Heart right ventricle (tissue), 16 donors: ENCODE data around the gene CDC16. TPM values are rescaled to one million over a fixed set of nuclear protein-coding genes. Genes with fewer than 3 reads are reported as not detected.

ENCODE experiments used
- ATAC-seq, 8 donors: fragments of 200-7000 bp; cut with Tn5 transposase; one replicate each; pipeline ENCODE4 v1.9.1; 2020; ENCODE audit warnings: mild to moderate bottlenecking in 8 of 8, moderate library complexity in 8 of 8, moderate number of reproducible peaks in 1 of 8
- DNase-seq, 2 donors: peaks; one replicate each; pipeline ENCODE4 v3.0.0-alpha.2; 2020
- H3K27ac ChIP-seq, 10 donors: fragments of 200-600 bp; sonication (generic) in 2 of 10; one replicate each; pipeline versions ENCODE4 v1.5.0 to v1.8.0; 2020 to 2022; ENCODE audit warnings: mild to moderate bottlenecking in 3 of 10
- H3K27me3 ChIP-seq, 7 donors: fragments of 200-600 bp; one replicate each; pipeline ENCODE4 v1.8.0; 2021 to 2022; ENCODE audit warnings: mild to moderate bottlenecking in 2 of 7
- H3K36me3 ChIP-seq, 9 donors: fragments of 200-600 bp; sonication (generic) in 1 of 9; one replicate each; pipeline versions ENCODE4 v1.5.0 to v1.8.0; 2020 to 2022; ENCODE audit warnings: mild to moderate bottlenecking in 2 of 9
- H3K4me1 ChIP-seq, 9 donors: fragments of 200-600 bp; sonication (generic) in 1 of 9; one replicate each; pipeline versions ENCODE4 v1.5.0 to v1.8.0; 2020 to 2022; ENCODE audit warnings: mild to moderate bottlenecking in 4 of 9
- H3K4me3 ChIP-seq, 10 donors: fragments of 200-600 bp; sonication (generic) in 2 of 10; one replicate each; pipeline versions ENCODE4 v1.5.0 to v1.8.0; 2020 to 2022; ENCODE audit warnings: mild to moderate bottlenecking in 7 of 10, moderate library complexity in 2 of 10
- H3K9me3 ChIP-seq, 11 donors: fragments of 200-600 bp in 10 of 11; sonication (generic) in 2 of 11; one replicate each; pipeline versions ENCODE4 v1.5.0 to v1.8.0; 2013 to 2022; ENCODE audit warnings: mild to moderate bottlenecking in 2 of 11, control low read depth in 1 of 11, moderate library complexity in 1 of 11
- WGBS, 2 donors: extraction: QIAGEN DNeasy Blood & Tissue Kit; methylation state at CpG; one replicate each; pipeline ENCODE4 v1.1.7; 2013; ENCODE audit warnings: inconsistent platforms in 1 of 2; 5-methylcytosine and 5-hydroxymethylcytosine counted together
- intact Hi-C, 10 donors: fragments of 100-400 bp; cut with DNase I; formaldehyde crosslinking; loops; one replicate each; pipeline versions ENCODE4 v1.11.1 to v1.14.2; 2022
- polyA plus RNA-seq, 2 donors: library from polyadenylated mRNA; stranded (reverse); fragments of 200-250 nt; gene quantifications; one replicate each; pipeline ENCODE4 v1.2.3, GENCODE V29; 2013
- total RNA-seq, 10 donors: library from RNA; stranded (reverse); fragmentation: NEBNext Ultra II Directional in 3 of 10; extraction: Animal tissue kit (Norgen Biotek cat#: 25700) in 3 of 10; gene quantifications; one replicate each; pipeline versions ENCODE4 v1.2.1 to v1.2.4, GENCODE V29; 2021 to 2023
- TF ChIP-seq, protein P1 (sequence below), 9 donors: fragments of 200-600 bp; sonication (generic) in 2 of 9; IDR thresholded peaks; one replicate each; pipeline versions ENCODE4 v1.5.0 to v1.8.0; 2021 to 2022; ENCODE audit warnings: antibody characterized with exemption in 9 of 9, mild to moderate bottlenecking in 5 of 9, moderate library complexity in 1 of 9
- donor health status: Arrhythmogenic right ventricular cardiomyopathy.
- donor health status: ischemic (EF 13 %, LVEDD 7.1; RV severe dilation, severe dysfunction).
- donor health status: healthy with polysubstance abuse.
- donor health status: DM: no; HTN: yes; CAD: no.
- donor health status: DM: no; HTN: no; CAD: no.
- donor health status: ischemic (EF 25% LVEDD 6.9; RV normal size, moderate dysfunction).
- donor health status: ischemic (EF 25% LVEDD 5.7; RV mildly dilated, moderate dysfunction).
- donor health status: healthy.
- donor health status: DM: yes; HTN: yes; CAD: no.
- donor health status: Ischemic cardiomyopathy.
- donor health status: ischemic (EF 35%, LVEDD 5.7; RV mildly dilated, moderate dysfunction).
- donor health status: nonischemic (EF 11% LVEDD 7.7; RV severe dilation, severe dysfunction).
- donor health status: DM: yes; HTN: yes; CAD: no.
- donor health status: PGD.
- donor health status: ischemic (EF 29% LVEDD 5.4; RV normal size, mild dysfunction).
- donor health status: nonischemic (EF 23%, LVEDD 6.1; RV moderate dilation, normal function).

CDC16 gene
- total and polyA plus RNA-seq, 12 donors: 27.8 to 76.6 (median 30.4) TPM

DNA sequence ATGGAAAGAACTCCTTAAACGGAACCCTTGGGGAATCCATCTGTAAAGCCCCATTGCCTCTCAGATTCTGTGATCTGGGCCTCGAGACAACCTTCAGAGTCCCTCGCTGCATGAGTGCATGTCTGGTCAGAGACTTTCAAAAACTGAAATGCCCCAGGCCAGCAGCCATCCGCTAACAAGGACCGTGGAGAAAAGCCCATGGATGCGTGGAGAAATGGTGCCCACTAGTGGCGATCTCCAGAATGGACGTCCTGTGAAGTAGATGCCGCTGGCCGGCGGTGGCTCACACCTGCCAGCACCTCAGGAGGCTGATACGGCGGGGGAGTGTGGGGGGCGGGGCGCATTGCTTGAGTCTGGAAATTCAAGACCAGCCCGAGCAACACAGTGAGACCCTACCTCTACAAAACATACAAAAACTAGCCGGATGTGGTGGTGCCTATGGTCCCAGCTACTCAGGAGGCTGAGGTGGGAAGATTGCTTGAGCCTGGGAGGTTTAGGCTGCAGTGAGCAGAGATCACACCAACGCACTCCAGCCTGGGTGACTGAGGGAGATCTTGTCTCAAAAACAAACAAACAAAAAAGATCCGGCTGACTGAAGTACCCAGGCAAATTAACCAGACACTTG lies 7.9 kb upstream of the CDC16 start:
- peaks cover 0 to 43% (median 28%) of the 10 kb centered on the region in 7 donors for H3K27me3 ChIP-seq
- H3K9me3 ChIP-seq: no peaks in the 10 kb centered on the region
- no peak overlapping the region for H3K27ac ChIP-seq
- DNase-seq: peak; percentile 79 to 86
- TF ChIP-seq, protein P1, sequence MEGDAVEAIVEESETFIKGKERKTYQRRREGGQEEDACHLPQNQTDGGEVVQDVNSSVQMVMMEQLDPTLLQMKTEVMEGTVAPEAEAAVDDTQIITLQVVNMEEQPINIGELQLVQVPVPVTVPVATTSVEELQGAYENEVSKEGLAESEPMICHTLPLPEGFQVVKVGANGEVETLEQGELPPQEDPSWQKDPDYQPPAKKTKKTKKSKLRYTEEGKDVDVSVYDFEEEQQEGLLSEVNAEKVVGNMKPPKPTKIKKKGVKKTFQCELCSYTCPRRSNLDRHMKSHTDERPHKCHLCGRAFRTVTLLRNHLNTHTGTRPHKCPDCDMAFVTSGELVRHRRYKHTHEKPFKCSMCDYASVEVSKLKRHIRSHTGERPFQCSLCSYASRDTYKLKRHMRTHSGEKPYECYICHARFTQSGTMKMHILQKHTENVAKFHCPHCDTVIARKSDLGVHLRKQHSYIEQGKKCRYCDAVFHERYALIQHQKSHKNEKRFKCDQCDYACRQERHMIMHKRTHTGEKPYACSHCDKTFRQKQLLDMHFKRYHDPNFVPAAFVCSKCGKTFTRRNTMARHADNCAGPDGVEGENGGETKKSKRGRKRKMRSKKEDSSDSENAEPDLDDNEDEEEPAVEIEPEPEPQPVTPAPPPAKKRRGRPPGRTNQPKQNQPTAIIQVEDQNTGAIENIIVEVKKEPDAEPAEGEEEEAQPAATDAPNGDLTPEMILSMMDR (IDR thresholded peaks at IDR 0.05): peak; percentile 82 to 94 (median 90)
- 4 to 6% methylated on average over 19 of the region's 19 CpGs for WGBS, 2 donors
- H3K4me3 ChIP-seq: no peak overlapping the region
- peak; percentile 77 to 92 (median 90) for ATAC-seq
- intact Hi-C loops: loop anchor here (1.0 to 5.0 kb wide), 8 partner anchors 260 to 415 kb away; no protein-coding TSS in a partner anchor
- H3K4me1 ChIP-seq: peaks cover 0 to 41% (median 0%) of the 10 kb centered on the region in 9 donors
- no peaks in the 10 kb centered on the region for H3K36me3 ChIP-seq

DNA sequence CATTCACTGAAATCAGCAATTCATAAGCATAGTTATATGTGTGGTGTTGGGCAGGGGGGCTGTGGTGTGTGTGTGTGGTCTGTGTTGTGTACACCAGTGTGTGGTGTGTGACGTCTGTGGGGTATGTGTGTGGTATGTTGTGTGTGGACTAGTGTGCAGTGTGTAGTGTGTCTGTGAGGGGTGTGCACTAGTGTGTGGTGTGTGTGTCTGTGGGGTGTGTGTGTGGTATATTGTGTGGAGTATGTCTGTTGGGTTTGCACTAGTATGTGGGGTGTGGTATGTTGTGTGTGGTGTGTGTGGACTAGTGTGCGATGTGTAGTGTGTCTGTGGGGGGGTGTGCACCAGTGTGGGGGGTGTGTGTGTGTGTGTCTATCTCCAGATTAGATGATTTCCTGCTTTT lies 7.2 kb upstream of the CDC16 start:
- WGBS, 2 donors: 86 to 87% methylated on average over 2 of the region's 2 CpGs
- intact Hi-C loops: loop anchor here in 7 of 10 donors (2.0 to 5.0 kb wide), 7 partner anchors 260 to 415 kb away; no protein-coding TSS in a partner anchor
- H3K36me3 ChIP-seq: no peaks in the 10 kb centered on the region
- no peak overlapping the region for H3K27ac ChIP-seq
- peak in 1 of 8 donors; percentile 27 for ATAC-seq
- peaks cover 0 to 34% (median 0%) of the 10 kb centered on the region in 9 donors for H3K4me1 ChIP-seq
- DNase-seq: no peak
- TF ChIP-seq, protein P1 (IDR thresholded peaks at IDR 0.05): no peak
- H3K4me3 ChIP-seq: no peak overlapping the region
- H3K27me3 ChIP-seq: peaks cover 0 to 43% (median 29%) of the 10 kb centered on the region in 7 donors
- H3K9me3 ChIP-seq: no peaks in the 10 kb centered on the region

DNA sequence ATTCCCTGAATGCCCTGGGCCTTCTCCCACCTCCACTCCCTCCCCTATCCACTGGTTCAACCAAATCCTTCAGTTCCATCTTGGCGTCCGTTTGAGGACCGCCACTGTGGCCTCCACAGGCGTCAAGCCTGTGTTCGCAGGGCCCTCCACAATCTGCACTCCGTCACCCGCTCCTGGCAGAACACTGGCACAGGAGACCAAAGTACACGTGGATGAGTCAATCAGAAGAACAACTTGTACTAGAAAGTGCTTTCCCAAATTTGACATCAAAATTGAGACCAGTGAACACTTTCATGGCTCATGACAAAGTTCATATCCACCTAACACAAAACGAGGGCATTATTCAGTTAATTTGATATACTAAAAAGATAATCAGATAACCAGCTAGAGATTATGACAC lies 6.5 kb upstream of the CDC16 start:
- DNase-seq (no peak), ATAC-seq (peak in 3 of 8 donors; percentile 50 to 82 (median 52))
- intact Hi-C loops: loop anchor here in 5 of 10 donors (5.0 kb wide), 4 partner anchors 261 to 416 kb away; no protein-coding TSS in a partner anchor
- H3K36me3 ChIP-seq: no peaks in the 10 kb centered on the region
- TF ChIP-seq, protein P1 (IDR thresholded peaks at IDR 0.05): no peak
- WGBS, 2 donors: 51 to 61% methylated on average over 9 of the region's 9 CpGs
- no peak overlapping the region for H3K27ac ChIP-seq
- peaks cover 0 to 43% (median 29%) of the 10 kb centered on the region in 7 donors for H3K27me3 ChIP-seq
- no peak overlapping the region for H3K4me3 ChIP-seq
- peaks cover 0 to 28% (median 0%) of the 10 kb centered on the region in 9 donors for H3K4me1 ChIP-seq
- no peaks in the 10 kb centered on the region for H3K9me3 ChIP-seq

DNA sequence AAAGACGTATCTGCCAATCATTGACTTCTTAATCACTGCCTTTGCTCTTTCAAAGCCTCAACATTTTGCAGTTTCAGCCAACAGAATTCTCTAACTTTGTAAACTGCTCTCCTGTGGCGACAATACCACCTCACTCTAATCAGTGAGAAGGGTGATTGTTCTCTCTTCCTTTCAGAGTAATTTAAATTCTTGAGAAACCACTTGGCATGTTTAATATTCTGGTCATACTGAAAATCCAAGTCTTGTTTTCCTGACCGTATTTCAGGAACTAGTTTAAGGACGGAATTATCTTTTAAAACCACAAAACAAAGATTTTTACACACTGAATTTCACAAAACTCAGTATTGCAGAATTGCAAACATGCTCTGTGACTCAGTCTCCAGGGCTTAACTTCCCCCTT lies 5.2 kb upstream of the CDC16 start:
- Histone ChIP-seq H3K36me3 (no peaks in the 10 kb centered on the region), H3K4me3 (no peak overlapping the region), H3K27me3 (peaks cover 0 to 43% (median 29%) of the 10 kb centered on the region in 7 donors), H3K27ac (no peak overlapping the region), H3K4me1 (peaks cover 0 to 30% (median 5%) of the 10 kb centered on the region in 9 donors), H3K9me3 (no peaks in the 10 kb centered on the region)
- intact Hi-C loops: loop anchor here in 5 of 10 donors (5.0 kb wide), 4 partner anchors 262 to 417 kb away; no protein-coding TSS in a partner anchor
- ATAC-seq (no peak), DNase-seq (no peak)
- TF ChIP-seq, protein P1 (IDR thresholded peaks at IDR 0.05): no peak
- 49 to 54% methylated on average over 4 of the region's 4 CpGs for WGBS, 2 donors
